Kidney capillary endothelial cell (primary cell): ENCODE data around the gene CGB1.
"Not testable (repeated sequence)": the region's sequence is repeated elsewhere in the genome, so short reads cannot be mapped to it uniquely, and the experiment has no call there.

Source experiments
- DNase-seq: peaks from one replicate; pipeline ENCODE4 v3.0.0-alpha.2; 2018; ENCODE audit warnings: low spot score

Gene CGB1

DNA sequence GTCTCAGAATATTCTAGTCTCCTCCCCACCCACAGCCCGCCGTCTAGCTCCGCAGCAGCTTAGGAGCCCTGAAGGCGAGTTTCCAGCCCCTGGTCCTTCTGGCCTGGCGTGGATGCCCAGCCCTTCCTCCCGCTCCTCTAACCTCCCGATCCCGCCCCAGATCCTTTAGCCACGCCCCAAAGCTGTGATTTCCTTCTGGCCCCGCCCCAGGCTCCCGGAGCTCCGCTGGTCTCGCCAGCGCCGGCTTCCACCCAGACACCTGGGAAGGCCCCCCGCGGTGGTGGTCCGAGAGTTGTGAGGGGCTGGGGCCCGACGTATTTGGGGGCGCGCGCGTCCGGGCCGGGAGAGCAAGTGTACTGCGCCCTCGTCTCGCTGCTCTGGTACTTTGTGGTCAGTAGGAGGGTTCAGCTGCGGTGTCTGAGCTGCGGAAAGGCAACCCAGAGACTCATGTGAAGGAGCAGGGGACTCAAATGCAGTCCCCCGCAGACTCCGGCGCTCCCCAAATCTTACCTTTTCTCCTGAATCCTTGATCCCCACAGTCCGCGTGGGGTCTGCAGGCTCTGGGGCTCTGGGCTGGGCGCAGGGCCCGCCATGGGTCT, 21.0 kb upstream of the CGB1 start, which contains the start of gene CGB7:
TSS of gene CGB7 (minus strand) at position 114 of the 599 bp plus-strand sequence. CDS start 2,374 bp downstream, outside the sequence.
- peak; percentile 59 for DNase-seq

DNA sequence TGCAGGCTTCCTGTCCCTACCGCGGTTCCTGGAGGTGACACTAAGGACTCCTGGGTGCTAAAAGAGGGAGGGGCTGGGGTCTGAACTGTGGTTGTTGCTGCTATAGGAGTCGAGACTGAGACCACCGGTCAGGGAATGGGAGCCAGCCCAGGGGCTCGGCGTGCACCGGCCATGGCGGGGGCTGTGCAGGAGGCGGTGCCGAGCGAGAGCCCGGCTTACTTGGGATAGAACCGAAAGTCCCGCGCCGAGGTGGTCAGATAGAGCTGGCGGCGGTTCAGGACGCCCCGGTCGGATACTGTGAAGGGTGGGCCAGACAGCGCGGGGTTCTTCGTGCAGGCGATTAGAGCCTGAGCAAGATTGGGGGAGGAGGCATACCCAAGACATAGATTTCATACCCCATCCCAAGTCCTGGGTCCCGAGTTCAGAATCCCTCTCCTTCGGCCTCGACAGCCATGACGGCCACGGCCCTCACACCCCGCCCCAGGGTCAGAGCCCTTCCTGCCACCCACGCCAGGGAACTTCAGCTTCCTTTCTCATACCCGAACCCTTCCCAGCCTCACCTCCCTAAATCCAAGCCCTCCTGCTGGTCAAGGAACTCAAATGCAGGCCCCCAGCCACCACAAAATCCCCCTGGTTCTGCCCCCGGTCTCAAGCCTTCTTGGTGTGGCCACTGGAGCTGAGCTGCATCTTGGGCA, 20.4 kb upstream of the CGB1 start:
- DNase-seq: not testable (repeated sequence)

DNA sequence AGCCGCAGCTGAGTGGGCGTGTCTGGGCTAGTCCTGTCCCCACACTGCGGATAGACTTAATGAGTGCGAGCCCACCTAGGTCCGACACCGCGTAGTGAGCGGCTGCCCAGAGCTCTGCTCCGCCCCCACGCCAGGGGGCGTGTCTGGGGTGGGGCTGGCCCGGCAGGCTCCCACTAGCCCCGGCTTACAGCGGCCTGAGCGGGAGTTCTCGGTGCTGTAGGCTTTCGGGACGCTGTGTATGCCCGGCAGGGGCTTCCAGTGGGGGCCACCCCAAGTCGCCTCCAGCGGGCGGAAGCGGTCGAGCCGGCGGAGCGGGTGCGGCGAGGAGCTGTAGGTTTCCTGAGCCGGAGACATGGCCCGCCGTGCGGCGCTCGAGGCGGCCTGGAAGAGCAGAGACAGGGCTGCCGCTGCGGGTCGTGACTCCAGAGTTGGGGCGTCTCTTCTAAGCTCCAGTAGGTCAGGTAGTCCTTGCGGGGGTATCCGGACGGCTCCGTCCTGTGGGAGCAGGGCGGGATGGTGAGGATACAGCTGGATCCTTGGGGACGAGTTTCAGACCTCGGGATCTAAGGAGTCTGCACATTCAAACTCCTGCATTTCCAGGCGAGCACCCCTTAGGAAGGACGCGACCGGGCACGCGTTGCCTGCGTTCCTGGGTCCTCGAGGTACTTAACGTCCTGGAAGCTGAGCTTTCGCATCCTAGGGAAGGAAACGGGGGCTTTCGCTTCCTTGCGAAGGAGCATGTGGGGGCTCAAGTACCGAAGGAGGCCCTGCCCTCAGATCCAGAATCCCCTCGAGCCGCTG, 19.6 kb upstream of the CGB1 start:
- peak; percentile 34 for DNase-seq

DNA sequence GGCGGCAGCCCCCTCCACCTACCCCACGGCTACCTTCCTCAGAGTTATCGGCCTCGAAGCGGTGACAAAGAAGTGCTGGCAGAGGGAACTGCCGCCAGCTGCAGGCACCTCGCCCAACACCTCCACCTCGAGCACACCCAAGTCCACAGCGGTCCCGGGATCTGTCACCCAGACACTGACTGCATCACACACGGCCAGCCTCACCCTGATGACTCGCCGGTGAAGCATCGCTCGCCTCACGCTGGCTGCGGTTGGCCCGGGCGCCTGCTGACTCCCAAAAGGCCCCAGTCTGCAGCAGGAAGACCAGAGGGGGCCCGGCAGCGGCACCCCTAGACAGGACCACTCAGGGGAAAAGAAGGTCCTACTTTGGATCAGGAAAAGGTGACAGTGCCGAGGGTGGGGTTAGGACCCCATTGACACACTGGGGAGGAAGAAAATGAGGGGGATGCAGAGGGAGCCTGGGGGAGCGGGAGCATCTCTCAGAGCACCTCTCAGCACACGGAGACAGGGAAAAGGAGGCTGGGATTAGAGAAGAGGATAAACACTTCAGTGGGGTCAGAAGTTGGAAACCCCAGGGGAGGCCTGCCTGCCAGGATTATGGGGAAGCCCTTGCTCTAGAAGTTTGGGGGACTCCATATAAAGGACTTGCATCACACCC, 13.8 kb upstream of the CGB1 start:
- DNase-seq: not testable (repeated sequence)

DNA sequence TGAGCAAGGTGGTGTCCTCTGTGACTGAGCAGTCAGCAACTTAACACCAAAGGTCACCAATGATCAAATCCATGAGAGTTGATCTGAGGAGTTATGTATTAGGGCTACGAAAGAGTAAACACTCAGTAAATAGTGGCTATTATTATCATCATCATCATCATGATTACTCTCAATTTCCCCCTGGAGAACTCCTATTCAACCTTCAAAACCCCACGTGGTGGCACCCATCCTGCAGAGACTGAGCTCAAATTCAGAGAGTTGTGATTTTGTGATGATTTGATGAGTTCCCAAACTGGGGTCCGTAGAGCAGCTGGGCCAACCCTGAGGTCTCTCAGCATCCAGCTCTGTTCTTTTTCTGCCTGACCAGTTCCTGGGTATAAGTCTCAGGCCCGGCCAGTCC, 13.1 kb upstream of the CGB1 start:
- DNase-seq: not testable (repeated sequence)

DNA sequence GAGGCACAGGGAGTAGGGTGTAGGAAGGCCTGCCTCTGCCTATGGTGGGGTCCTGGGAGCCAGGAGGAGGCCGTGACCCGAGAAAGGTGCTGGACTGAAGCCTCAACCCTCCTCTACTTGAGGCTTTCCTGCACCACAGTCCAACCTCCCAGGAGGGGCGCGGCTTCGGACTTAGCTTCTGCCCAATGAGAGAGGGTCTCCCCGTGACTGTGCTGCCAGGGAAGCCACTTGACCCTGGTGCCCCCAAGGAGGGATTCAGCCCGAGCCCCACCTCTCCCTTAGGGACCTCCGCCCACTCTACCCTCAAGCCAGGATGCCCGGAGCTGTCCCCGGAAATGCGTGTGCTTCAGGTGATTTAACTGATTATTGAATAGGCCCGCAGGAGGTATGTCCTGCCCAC, 12.3 kb upstream of the CGB1 start, which contains the start of gene CGB8:
TSS of gene CGB8 (minus strand) at position 101 of the 400 bp plus-strand sequence. CDS start 372 bp downstream, outside the sequence.
- not testable (repeated sequence) for DNase-seq

DNA sequence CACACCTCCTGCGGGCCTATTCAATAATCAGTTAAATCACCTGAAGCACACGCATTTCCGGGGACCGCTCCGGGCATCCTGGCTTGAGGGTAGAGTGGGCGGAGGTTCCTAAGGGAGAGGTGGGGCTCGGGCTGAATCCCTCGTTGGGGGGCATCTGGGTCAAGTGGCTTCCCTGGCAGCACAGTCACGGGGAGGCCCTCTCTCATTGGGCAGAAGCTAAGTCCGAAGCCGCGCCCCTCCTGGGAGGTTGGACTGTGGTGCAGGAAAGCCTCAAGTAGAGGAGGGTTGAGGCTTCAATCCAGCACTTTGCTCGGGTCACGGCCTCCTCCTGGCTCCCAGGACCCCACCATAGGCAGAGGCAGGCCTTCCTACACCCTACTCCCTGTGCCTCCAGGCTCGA, 6.9 kb upstream of the CGB1 start, which contains the start of gene CGB5:
TSS of gene CGB5 (plus strand) at position 301 of the 400 bp plus-strand sequence. CDS start 362 bp downstream, outside the sequence.
- not testable (repeated sequence) for DNase-seq

DNA sequence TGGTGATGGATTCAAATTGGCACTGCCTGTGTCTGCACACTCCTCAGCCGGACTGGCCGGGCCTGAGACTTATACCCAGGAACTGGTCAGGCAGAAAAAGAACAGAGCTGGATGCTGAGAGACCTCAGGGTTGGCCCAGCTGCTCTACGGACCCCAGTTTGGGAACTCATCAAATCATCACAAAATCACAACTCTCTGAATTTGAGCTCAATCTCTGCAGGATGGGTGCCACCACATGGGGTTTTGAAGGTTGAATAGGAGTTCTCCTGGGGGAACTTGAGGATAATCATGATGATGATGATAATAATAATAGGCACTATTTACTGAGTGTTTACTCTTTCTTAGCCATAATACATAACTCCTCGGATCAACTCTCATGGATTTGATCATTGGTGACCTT, 6.0 kb upstream of the CGB1 start:
- not testable (repeated sequence) for DNase-seq

DNA sequence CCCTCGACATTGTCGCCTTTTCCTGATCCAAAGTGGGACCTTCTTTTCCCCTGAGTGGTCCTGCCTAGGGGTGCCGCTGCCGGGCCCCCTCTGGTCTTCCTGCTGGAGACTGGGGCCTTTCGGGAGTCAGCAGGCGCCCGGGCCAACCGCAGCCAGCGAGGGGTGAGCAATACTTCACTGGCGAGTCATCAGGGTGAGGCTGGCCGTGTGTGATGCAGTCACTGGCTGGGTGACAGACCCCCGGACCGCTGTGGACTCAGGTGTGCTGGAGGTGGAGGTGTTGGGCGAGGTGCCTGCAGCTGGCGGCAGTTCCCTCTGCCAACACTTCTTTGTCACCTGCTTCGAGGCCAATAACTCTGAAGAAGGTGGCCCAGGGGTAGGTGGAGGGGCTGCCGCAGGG, 5.5 kb upstream of the CGB1 start:
- DNase-seq: no peak

DNA sequence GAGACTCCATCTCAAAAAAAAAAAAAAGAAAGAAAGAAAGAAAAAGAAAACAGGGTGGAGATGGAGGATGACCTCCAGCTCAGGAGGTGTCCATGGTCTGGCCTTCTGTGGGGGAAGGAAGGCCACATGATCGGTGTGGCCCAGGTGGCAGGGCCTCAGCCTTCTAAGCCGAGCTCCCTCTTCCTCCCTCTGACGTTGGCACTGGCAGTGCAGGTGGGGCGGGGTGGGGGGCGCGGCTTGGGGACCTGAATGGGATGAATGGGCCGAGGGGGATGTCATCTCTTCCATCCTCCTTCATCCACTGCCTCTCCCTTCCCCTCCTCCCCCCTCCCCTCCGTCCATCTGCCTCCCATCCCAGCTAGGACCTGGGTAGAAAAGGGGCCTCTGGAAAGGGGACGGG, 3.0 kb upstream of the CGB1 start:
- DNase-seq: not testable (repeated sequence)

DNA sequence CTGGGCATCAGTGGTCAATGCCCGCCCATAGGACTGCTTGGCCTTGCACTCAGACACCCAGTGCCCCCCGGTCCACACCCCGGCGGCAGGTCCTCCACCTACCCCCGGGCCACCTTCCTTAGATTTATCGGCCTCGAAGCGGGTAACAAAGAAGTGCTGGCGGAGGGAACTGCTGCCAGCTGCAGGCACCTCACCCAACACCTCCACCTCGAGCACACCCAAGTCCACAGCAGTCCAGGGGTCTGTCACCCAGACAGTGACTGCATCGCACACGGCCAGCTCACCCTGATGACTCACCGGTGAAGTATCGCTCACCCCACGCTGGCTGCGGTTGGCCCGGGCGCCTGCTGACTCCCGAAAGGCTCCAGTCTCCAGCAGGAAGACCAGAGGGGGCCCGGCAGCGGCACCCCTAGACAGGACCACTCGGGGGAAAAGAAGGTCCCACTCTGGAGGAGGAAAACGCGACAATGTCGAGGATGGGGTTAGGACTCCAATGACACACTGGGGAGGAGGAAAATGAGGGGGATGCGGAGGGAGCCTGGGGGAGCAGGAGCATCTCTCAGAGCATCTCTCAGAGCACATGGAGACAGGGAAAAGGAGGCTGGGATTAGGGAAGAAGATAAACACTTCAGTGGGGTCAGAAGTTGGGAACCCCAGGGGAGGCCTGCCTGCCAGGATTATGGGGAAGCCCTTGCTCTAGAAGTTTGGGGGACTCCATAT, 2.0 kb upstream of the CGB1 start:
- not testable (repeated sequence) for DNase-seq

DNA sequence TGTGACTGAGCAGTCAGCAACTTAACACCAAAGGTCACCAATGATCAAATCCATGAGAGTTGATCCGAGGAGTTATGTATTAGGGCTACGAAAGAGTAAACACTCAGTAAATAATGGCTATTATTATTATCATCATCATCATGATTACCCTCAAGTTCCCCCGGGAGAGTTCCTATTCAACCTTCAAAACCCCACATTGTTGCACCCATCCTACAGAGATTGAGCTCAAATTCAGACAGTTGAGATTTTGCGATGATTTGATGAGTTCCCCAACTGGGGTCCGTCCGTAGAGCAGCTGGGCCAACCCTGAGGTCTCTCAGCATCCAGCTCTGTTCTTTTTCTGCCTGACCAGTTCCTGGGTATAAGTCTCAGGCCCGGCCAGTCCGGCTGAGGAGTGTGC, 1.4 kb upstream of the CGB1 start:
- not testable (repeated sequence) for DNase-seq

DNA sequence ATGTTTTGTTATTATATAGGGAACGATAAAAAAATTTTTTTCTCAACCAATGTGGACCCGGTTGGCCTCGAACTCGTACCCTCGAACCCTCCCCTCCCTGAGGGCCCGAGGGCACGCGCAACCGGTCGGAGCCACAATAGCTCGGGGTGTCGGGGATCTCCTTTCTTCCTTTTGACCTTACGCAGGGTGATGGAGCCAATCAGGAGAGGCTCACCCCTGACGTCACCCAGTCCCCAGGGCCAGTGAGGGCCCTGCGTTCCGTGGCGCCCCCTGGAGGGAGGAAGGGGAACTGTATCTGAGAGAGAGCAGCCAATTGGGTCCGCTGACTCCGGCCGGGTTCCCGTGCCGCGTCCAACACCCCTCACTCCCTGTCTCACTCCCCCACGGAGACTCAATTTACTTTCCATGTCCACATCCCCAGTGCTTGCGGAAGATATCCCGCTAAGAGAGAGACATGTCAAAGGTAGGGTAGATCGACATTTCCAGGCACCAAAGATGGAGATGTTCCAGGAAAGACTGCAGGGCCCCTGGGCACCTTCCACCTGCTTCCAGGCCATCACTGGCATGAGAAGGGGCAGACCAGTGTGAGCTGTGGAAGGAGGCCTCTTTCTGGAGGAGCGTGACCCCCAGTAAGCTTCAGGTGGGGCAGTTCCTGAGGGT, 4.9 kb downstream of the CGB1 start, which contains the start of gene CGB2:
TSS of gene CGB2 (plus strand) at position 249 of the 660 bp plus-strand sequence. CDS start at position 455, 206 bp downstream.
- not testable (repeated sequence) for DNase-seq

DNA sequence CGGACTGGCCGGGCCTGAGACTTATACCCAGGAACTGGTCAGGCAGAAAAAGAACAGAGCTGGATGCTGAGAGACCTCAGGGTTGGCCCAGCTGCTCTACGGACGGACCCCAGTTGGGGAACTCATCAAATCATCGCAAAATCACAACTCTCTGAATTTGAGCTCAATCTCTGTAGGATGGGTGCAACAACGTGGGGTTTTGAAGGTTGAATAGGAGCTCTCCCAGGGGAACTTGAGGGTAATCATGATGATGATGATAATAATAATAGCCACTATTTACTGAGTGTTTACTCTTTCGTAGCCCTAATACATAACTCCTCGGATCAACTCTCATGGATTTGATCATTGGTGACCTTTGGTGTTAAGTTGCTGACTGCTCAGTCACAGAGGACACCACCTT, 6.4 kb downstream of the CGB1 start:
- DNase-seq: not testable (repeated sequence)

DNA sequence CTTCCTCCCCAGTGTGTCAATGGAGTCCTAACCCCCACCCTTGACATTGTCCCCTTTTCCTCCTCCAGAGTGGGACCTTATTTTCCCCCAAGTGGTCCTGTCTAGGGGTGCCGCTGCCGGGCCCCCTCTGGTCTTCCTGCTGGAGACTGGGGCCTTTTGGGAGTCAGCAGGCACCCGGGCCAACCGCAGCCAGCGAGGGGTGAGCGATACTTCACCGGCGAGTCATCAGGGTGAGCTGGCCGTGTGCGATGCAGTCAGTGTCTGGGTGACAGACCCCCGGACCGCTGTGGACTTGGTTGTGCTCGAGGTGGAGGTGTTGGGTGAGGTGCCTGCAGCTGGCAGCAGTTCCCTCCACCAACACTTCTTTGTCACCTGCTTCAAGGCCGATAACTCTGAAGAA, 6.9 kb downstream of the CGB1 start:
- DNase-seq: not testable (repeated sequence)

DNA sequence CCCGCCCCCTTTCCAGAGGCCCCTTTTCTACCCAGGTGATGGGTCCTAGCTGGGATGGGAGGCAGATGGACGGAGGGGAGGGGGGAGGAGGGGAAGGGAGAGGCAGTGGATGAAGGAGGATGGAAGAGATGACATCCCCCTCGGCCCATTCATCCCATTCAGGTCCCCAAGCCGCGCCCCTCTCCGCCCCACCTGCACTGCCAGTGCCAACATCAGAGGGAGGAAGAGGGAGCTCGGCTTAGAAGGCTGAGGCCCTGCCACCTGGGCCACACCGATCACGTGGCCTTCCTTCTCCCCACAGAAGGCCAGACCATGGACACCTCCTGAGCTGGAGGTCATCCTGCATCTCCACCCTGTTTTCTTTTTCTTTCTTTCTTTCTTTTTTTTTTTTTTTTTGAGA, 8.0 kb downstream of the CGB1 start:
- not testable (repeated sequence) for DNase-seq

DNA sequence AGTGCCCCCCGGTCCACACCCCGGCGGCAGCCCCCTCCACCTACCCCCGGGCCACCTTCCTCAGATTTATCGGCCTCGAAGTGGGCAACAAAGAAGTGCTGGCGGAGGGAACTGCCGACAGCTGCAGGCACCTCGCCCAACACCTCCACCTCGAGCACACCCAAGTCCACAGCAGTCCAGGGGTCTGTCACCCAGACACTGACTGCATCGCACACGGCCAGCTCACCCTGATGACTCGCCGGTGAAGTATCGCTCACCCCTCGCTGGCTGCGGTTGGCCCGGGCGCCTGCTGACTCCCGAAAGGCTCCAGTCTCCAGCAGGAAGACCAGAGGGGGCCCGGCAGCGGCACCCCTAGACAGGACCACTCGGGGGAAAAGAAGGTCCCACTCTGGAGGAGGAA, 11.1 kb downstream of the CGB1 start:
- DNase-seq: not testable (repeated sequence)

DNA sequence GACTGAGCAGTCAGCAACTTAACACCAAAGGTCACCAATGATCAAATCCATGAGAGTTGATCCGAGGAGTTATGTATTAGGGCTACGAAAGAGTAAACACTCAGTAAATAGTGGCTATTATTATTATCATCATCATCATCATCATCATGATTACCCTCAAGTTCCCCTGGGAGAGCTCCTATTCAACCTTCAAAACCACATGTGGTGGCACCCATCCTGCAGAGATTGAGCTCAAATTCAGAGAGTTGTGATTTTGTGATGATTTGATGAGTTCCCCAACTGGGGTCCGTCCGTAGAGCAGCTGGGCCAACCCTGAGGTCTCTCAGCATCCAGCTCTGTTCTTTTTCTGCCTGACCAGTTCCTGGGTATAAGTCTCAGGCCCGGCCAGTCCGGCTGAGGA, 11.6 kb downstream of the CGB1 start:
- DNase-seq: not testable (repeated sequence)

DNA sequence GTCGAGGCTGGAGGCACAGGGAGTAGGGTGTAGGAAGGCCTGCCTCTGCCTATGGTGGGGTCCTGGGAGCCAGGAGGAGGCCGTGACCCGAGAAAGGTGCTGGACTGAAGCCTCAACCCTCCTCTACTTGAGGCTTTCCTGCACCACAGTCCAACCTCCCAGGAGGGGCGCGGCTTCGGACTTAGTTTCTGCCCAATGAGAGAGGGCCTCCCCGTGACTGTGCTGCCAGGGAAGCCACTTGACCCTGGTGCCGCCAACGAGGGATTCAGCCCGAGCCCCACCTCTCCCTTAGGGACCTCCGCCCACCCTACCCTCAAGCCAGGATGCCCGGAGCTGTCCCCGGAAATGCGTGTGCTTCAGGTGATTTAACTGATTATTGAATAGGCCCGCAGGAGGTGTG, 12.5 kb downstream of the CGB1 start, which contains the start of gene CGB3:
TSS of gene CGB3 (minus strand) at position 101 of the 400 bp plus-strand sequence. CDS start 362 bp downstream, outside the sequence.
- DNase-seq: not testable (repeated sequence)

DNA sequence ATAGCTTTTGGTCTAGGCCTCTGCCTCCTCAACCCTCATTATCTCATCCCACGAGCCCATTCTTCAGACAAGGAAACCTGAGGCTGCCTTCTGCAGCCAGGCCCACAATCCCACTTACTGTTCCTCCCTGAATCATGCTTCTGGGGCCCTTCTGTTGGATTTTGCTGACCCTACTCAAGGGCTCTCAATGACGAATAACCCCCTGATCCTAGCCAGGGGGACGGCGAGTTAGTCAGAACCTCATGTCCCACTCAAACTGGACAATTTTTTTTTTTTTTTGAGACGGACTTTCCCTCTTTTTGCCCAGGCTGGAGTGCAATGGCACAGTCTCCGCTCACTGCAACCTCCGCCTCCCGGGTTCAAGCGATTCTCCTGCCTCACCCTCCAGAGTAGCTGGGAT, 14.6 kb downstream of the CGB1 start:
- no peak for DNase-seq
